Heart left ventricle (tissue), 16 donors: Measurements from ENCODE around the gene RBM4B. TPM values are rescaled to one million over a fixed set of nuclear protein-coding genes. Genes with fewer than 3 reads are reported as not detected.

ENCODE experiments used
- ATAC-seq, 4 donors: fragments of 200-7000 bp; cut with Tn5 transposase; one replicate each; pipeline ENCODE4 v1.9.1; 2020 to 2022; ENCODE audit warnings: moderate library complexity in 4 of 4, mild to moderate bottlenecking in 3 of 4, moderate number of reproducible peaks in 1 of 4
- DNase-seq, 5 donors: peaks; one replicate each; pipeline ENCODE4 v3.0.0-alpha.2; 2020
- H3K27ac ChIP-seq, 12 donors: fragments of 200-600 bp; sonication (generic) in 4 of 12; one replicate each; pipeline versions ENCODE4 v1.5.0 to v1.8.0; 2016 to 2022; ENCODE audit warnings: mild to moderate bottlenecking in 2 of 12
- H3K27me3 ChIP-seq, 9 donors: fragments of 200-600 bp; sonication (generic) in 2 of 9; one replicate each; pipeline versions ENCODE4 v1.5.1 to v1.8.0; 2016 to 2022; ENCODE audit warnings: mild to moderate bottlenecking in 3 of 9
- H3K36me3 ChIP-seq, 9 donors: fragments of 200-600 bp; sonication (generic) in 2 of 9; one replicate each; pipeline versions ENCODE4 v1.5.0 to v1.8.0; 2018 to 2022; ENCODE audit warnings: mild to moderate bottlenecking in 2 of 9
- H3K4me1 ChIP-seq, 12 donors: fragments of 200-600 bp; sonication (generic) in 4 of 12; one replicate each; pipeline versions ENCODE4 v1.5.0 to v1.8.0; 2016 to 2022; ENCODE audit warnings: mild to moderate bottlenecking in 3 of 12
- H3K4me3 ChIP-seq, 12 donors: fragments of 200-600 bp; sonication (generic) in 4 of 12; one replicate each; pipeline versions ENCODE4 v1.5.0 to v1.8.0; 2017 to 2022; ENCODE audit warnings: mild to moderate bottlenecking in 9 of 12, moderate library complexity in 4 of 12
- H3K9me3 ChIP-seq, 12 donors: fragments of 200-600 bp; sonication (generic) in 4 of 12; one replicate each; pipeline versions ENCODE4 v1.5.0 to v1.8.0; 2016 to 2022; ENCODE audit warnings: mild to moderate bottlenecking in 1 of 12
- CTCF ChIP-seq, 12 donors: fragments of 200-600 bp; sonication (generic) in 4 of 12; IDR thresholded peaks; one replicate each; pipeline versions ENCODE4 v1.5.0 to v1.8.0; 2018 to 2022; ENCODE audit warnings: antibody characterized with exemption in 12 of 12, mild to moderate bottlenecking in 5 of 12
- POLR2A ChIP-seq, 2 donors: fragments of 450-650 bp; IDR thresholded peaks; one replicate each; pipeline ENCODE4 v1.6.1; 2017; ENCODE audit warnings: antibody characterized with exemption in 2 of 2, mild to moderate bottlenecking in 2 of 2, moderate library complexity in 2 of 2
- WGBS, 4 donors: extraction: QIAGEN DNeasy Blood & Tissue Kit in 2 of 4; methylation state at CpG; one replicate each; pipeline versions ENCODE4 v1.1.5 to v1.1.7; 2013 to 2018; 5-methylcytosine and 5-hydroxymethylcytosine counted together
- intact Hi-C, 10 donors: fragments of 100-400 bp; cut with DNase I; formaldehyde crosslinking; loops; one replicate each; pipeline versions ENCODE4 v1.11.1 to v1.14.2; 2022
- polyA plus RNA-seq, 2 donors: library from polyadenylated mRNA; stranded (reverse); fragments of 200-250 nt; gene quantifications; one replicate each; pipeline ENCODE4 v1.2.3, GENCODE V29; 2013
- total RNA-seq, 9 donors: library from RNA; depleted of rRNA in 2 of 9; stranded (reverse); fragments of >200 nt in 2 of 9; fragmentation: NEBNext Ultra II Directional in 3 of 9; extraction: Animal tissue kit (Norgen Biotek cat#: 25700) in 3 of 9; gene quantifications; one replicate each; pipeline versions ENCODE4 v1.1.0 to v1.2.4, GENCODE V29; 2016 to 2023
- donor health status: ischemic (EF 13 %, LVEDD 7.1; RV severe dilation, severe dysfunction).
- donor health status: healthy with polysubstance abuse.
- donor health status: DM: no; HTN: yes; CAD: no.
- donor health status: DM: no; HTN: no; CAD: no.
- donor health status: ischemic (EF 25% LVEDD 6.9; RV normal size, moderate dysfunction).
- donor health status: ischemic (EF 25% LVEDD 5.7; RV mildly dilated, moderate dysfunction).
- donor health status: healthy.
- donor health status: DM: yes; HTN: yes; CAD: no.
- donor health status: ischemic (EF 35%, LVEDD 5.7; RV mildly dilated, moderate dysfunction).
- donor health status: nonischemic (EF 11% LVEDD 7.7; RV severe dilation, severe dysfunction).
- donor health status: DM: yes; HTN: yes; CAD: no.
- donor health status: PGD.
- donor health status: ischemic (EF 29% LVEDD 5.4; RV normal size, mild dysfunction).
- donor health status: nonischemic (EF 23%, LVEDD 6.1; RV moderate dilation, normal function).

Gene RBM4B
- total and polyA plus RNA-seq, 11 donors: 7.0 to 13.3 (median 10.0) TPM

- TF ChIP-seq CTCF (IDR thresholded peaks at IDR 0.05) (no peak), POLR2A (IDR thresholded peaks at IDR 0.05) (no peak)
- WGBS, 4 donors: 91 to 95% (median 92%) methylated on average over 30 to 33 of the region's 33 CpGs
- intact Hi-C loops: loop anchor here in 1 of 10 donors (5.0 kb wide), 1 partner anchor 280 kb away; no protein-coding TSS in a partner anchor
- no peaks in the 10 kb centered on the region for H3K4me1 ChIP-seq
- H3K27ac ChIP-seq: no peak overlapping the region
- H3K9me3 ChIP-seq: no peaks in the 10 kb centered on the region
- no peak overlapping the region for H3K4me3 ChIP-seq
- H3K36me3 ChIP-seq: no peaks in the 10 kb centered on the region
- H3K27me3 ChIP-seq: no peaks in the 10 kb centered on the region
- ATAC-seq (no peak), DNase-seq (no peak)
Observed at GRCh38 chr11:66686801-66687750, 9.4 kb upstream of the RBM4B start.

- no peak overlapping the region for H3K27ac ChIP-seq
- no peaks in the 10 kb centered on the region for H3K4me1 ChIP-seq
- no peak for DNase-seq
- 90 to 94% (median 91%) methylated on average over 15 of the region's 15 CpGs for WGBS, 4 donors
- H3K36me3 ChIP-seq: no peaks in the 10 kb centered on the region
- no peak overlapping the region for H3K4me3 ChIP-seq
- intact Hi-C loops: loop anchor here in 1 of 10 donors (5.0 kb wide), 1 partner anchor 279 kb away; no protein-coding TSS in a partner anchor
- TF ChIP-seq CTCF (IDR thresholded peaks at IDR 0.05): no peak
- TF ChIP-seq POLR2A (IDR thresholded peaks at IDR 0.05): no peak
- no peaks in the 10 kb centered on the region for H3K9me3 ChIP-seq
- no peaks in the 10 kb centered on the region for H3K27me3 ChIP-seq
- no peak for ATAC-seq
Observed at GRCh38 chr11:66686100-66686785, 8.6 kb upstream of the RBM4B start.

- 82 to 89% (median 85%) methylated on average over 19 to 27 of the region's 27 CpGs for WGBS, 4 donors
- intact Hi-C loops: loop anchor here in 1 of 10 donors (5.0 kb wide), 1 partner anchor 278 kb away; no protein-coding TSS in a partner anchor
Observed at GRCh38 chr11:66685276-66686099, 7.8 kb upstream of the RBM4B start.

More at GRCh38 chr11:66685276-66686099, 7.8 kb upstream of the RBM4B start:
- DNase-seq (no peak), ATAC-seq (no peak)
- Histone ChIP-seq H3K36me3 (no peaks in the 10 kb centered on the region), H3K27ac (no peak overlapping the region), H3K27me3 (no peaks in the 10 kb centered on the region), H3K4me1 (no peaks in the 10 kb centered on the region), H3K9me3 (no peaks in the 10 kb centered on the region), H3K4me3 (no peak overlapping the region)
- TF ChIP-seq CTCF (IDR thresholded peaks at IDR 0.05): no peak
- no peak for TF ChIP-seq POLR2A (IDR thresholded peaks at IDR 0.05)
